Urinary bladder (tissue), 4 donors: ENCODE data around the gene SMCO3. TPM values are rescaled to one million over a fixed set of nuclear protein-coding genes. Genes with fewer than 3 reads are reported as not detected.
A peak's percentile ranks its signal among the peaks of the same experiment; 100 is the strongest.

ENCODE experiments used
- DNase-seq: peaks from one replicate; pipeline ENCODE4 v3.0.0-alpha.2; 2015; ENCODE audit errors: extremely low spot score
- H3K27ac ChIP-seq: one replicate; pipeline ENCODE4 v1.5.1; 2013; ENCODE audit warnings: low read depth, mild to moderate bottlenecking, moderate library complexity
- H3K36me3 ChIP-seq: one replicate; pipeline ENCODE4 v1.6.1; 2013; ENCODE audit warnings: mild to moderate bottlenecking, moderate library complexity; ENCODE audit not compliant: insufficient read depth
- H3K4me1 ChIP-seq: one replicate; pipeline ENCODE4 v1.6.1; 2013; ENCODE audit warnings: mild to moderate bottlenecking, moderate library complexity; ENCODE audit not compliant: insufficient read depth
- H3K4me3 ChIP-seq: one replicate; pipeline ENCODE4 v1.5.1; 2013; ENCODE audit warnings: low read depth, low read length
- WGBS: extraction: QIAGEN DNeasy Blood & Tissue Kit; methylation state at CpG from one replicate; pipeline ENCODE4 v1.1.7; 2013; 5-methylcytosine and 5-hydroxymethylcytosine counted together
- polyA plus RNA-seq: library from polyadenylated mRNA; stranded (reverse); fragments of 200-250 nt; gene quantifications from one replicate; pipeline ENCODE4 v1.2.3, GENCODE V29; 2013
- total RNA-seq: library from RNA; depleted of rRNA; stranded (reverse); fragments of >200 nt; gene quantifications from one replicate; pipeline ENCODE4 v1.2.3, GENCODE V29; 2014
- donor health status: healthy with polysubstance abuse.
- donor health status: healthy.

Gene SMCO3
- total RNA-seq: 5.0 TPM
- 0.20 TPM for polyA plus RNA-seq

- H3K4me3 ChIP-seq: no peak within 1 kb of the TSS
- 56% methylated on average over 3 of the region's 3 CpGs for WGBS
- H3K36me3 ChIP-seq: no peaks in the 10 kb centered on the region
- DNase-seq: no peak
- H3K27ac ChIP-seq: no peak within 1 kb of the TSS
- no peaks in the 10 kb centered on the region for H3K4me1 ChIP-seq
Observed at GRCh38 chr12:14814014-14814413, at the start of gene SMCO3. TSS of gene SMCO3 (minus strand) at chr12:14814182. CDS start at chr12:14806680, 7,502 bp downstream.

DNA sequence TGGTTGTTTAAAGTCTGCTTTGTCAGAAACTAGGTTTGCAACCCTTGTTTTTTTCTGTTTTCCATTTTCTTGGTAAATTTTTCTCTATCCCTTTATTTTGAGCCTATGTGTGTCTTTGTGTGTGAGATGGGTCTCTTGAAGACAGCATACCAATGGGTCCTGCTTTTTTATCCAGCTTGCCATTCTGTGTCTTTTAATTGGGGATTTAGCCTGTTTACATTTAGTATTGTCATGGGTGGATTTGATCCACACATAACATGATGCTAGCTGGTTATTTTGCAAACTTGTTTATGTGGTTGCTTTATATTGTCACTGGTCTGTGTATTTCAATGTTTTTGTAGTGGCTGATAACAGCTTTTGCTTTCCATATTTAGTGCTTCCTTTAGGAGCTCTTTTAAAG lies 46.5 kb upstream of the SMCO3 start:
- Histone ChIP-seq H3K27ac (no peak overlapping the region), H3K36me3 (no peaks in the 10 kb centered on the region), H3K4me1 (no peaks in the 10 kb centered on the region), H3K4me3 (no peak overlapping the region)
- DNase-seq: no peak

- Histone ChIP-seq H3K4me1 (peaks cover 1% of the 10 kb centered on the region), H3K4me3 (no peak overlapping the region), H3K27ac (no peak overlapping the region), H3K36me3 (no peaks in the 10 kb centered on the region)
- 96% methylated on average over 1 of the region's 1 CpG for WGBS
- DNase-seq: no peak
Observed at GRCh38 chr12:14858513-14858912, 44.5 kb upstream of the SMCO3 start.

DNA sequence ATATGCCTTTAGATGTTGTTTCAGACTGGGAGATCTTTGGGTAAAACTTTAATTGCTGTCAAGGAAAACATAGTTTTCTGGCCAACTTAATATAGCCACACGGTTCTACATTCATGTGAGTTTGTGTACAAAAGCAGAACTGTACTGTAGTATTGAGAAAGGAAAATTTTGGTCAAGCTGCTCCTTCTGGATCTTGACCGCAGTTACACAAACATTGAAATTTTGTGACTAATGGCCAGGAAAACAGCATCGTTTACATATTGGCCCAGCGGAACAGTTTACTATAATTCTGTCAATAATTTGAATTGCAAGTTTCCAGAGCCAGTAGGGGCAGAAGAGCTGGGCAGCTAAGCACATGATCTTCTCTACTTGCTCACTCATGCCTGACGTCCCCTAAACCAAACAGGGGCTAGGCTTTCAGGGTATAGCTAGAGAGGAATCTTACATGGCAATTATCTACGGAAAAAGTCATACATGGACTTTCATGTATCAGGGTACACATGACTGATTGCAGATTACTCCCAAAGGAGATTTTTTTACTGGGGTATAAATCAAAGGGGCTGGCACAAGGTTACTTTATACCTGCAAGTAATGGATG lies 40.7 kb upstream of the SMCO3 start:
- H3K4me3 ChIP-seq: no peak overlapping the region
- DNase-seq: no peak
- 38% methylated on average over 6 of the region's 6 CpGs for whole genome bisulfite sequencing
- H3K27ac ChIP-seq: no peak overlapping the region
- H3K36me3 ChIP-seq: no peaks in the 10 kb centered on the region
- H3K4me1 ChIP-seq: peaks cover 1% of the 10 kb centered on the region

- Histone ChIP-seq H3K4me1 (peaks cover 1% of the 10 kb centered on the region), H3K27ac (no peak overlapping the region), H3K4me3 (no peak overlapping the region), H3K36me3 (no peaks in the 10 kb centered on the region)
- DNase-seq: no peak
- WGBS: 43% methylated on average over 3 of the region's 3 CpGs
Observed at GRCh38 chr12:14853961-14854360, 40.0 kb upstream of the SMCO3 start.

DNA sequence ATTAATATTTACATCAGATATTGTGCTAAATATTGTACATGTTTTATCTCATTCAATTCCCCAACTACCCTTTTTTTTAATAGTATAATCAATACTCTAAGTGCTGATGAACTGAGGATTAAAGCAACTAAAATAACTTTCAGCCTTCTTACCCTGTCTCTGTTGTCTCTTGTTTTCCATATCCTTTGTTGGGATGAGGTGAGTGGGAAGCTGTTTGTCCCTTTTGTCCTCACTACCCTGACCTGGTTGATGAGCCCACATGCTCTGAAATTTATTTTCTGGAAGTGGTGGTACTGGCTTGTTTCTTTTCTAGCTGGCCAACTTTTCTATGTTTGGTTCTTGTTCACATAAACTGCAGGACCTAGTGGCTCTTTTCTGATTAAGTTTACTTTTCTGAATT lies 38.9 kb upstream of the SMCO3 start:
- no peak overlapping the region for H3K4me3 ChIP-seq

GRCh38 chr12:14850929-14851663 lies 37.1 kb upstream of the SMCO3 start:
- DNase-seq: no peak
- 96% methylated on average over 1 of the region's 1 CpG for WGBS
- Histone ChIP-seq H3K27ac (no peak overlapping the region), H3K36me3 (no peaks in the 10 kb centered on the region), H3K4me3 (no peak overlapping the region), H3K4me1 (peaks cover 1% of the 10 kb centered on the region)

More for the DNA sequence above, 38.9 kb upstream of the SMCO3 start:
- H3K36me3 ChIP-seq: no peaks in the 10 kb centered on the region
- H3K27ac ChIP-seq: no peak overlapping the region
- no peak for DNase-seq
- H3K4me1 ChIP-seq: peaks cover 1% of the 10 kb centered on the region

- H3K4me3 ChIP-seq: no peak overlapping the region
- WGBS: 31% methylated on average over 2 of the region's 2 CpGs
- no peaks in the 10 kb centered on the region for H3K36me3 ChIP-seq
- no peak overlapping the region for H3K27ac ChIP-seq
- DNase-seq: peak; percentile 74
- peaks cover 1% of the 10 kb centered on the region for H3K4me1 ChIP-seq
Observed at GRCh38 chr12:14849661-14850060, 35.7 kb upstream of the SMCO3 start.

DNA sequence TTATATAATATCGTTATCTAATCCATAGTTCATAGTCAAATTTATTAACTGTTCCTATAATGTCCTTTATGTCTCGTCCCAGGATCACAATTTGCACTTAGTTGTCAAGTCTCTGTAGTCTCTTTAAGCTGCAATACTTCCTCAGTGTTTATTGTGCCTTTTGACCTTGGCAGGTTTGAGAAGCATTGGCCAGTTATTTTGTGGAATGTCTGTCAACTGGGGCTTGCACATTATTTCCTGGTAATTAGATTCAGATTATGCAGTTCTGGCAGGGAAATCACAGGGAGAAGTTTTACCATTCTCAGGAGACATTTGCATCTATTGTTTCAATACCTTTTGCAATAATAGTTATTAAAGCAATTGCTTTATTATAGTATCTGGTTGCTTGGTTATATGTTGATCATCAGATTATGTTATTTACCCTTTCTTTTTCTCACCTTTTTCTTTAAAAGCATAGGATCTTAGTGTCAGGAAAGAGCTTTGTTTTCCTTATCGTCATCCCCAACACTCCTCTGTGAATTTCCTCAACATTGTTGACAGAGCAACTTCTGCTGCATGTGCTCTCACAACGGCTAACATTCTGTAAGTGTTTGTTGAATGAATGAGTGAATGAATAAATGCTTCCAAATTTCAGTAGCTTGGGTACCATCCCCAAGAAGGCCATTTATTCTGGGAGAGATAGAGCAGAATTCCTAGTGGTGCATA lies 33.0 kb upstream of the SMCO3 start:
- H3K27ac ChIP-seq: no peak overlapping the region
- no peak overlapping the region for H3K4me3 ChIP-seq
- no peaks in the 10 kb centered on the region for H3K36me3 ChIP-seq
- no peak for DNase-seq
- no peaks in the 10 kb centered on the region for H3K4me1 ChIP-seq
- WGBS: 75% methylated on average over 4 of the region's 4 CpGs

GRCh38 chr12:14846042-14846587 lies 32.1 kb upstream of the SMCO3 start:
- no peaks in the 10 kb centered on the region for H3K4me1 ChIP-seq
- no peak overlapping the region for H3K27ac ChIP-seq
- H3K36me3 ChIP-seq: no peaks in the 10 kb centered on the region
- no peak overlapping the region for H3K4me3 ChIP-seq
- DNase-seq: no peak
- WGBS: 38% methylated on average over 3 of the region's 3 CpGs

DNA sequence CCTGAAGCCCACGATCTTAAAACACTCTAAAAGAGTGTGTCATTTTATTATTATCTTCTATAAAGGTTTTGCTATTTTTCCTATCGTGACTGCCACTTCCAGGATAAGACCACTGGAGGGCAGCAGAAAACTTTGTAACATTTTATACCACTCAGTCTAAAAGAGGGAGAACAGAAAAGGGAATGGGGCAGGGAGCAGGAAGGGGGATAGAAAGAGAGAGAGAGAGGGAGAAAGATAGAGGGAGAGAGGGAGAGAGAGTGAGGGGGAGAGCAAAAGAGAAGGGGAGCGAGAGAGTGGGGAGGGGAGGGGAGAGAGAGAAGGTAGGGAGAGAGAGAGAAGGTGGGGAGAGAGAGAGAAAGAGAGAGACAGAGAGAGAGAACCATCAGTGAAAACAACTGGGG lies 31.4 kb upstream of the SMCO3 start:
- no peak for DNase-seq
- 8% methylated on average over 3 of the region's 3 CpGs for WGBS
- H3K27ac ChIP-seq: no peak overlapping the region
- H3K36me3 ChIP-seq: no peaks in the 10 kb centered on the region
- H3K4me1 ChIP-seq: no peaks in the 10 kb centered on the region
- H3K4me3 ChIP-seq: no peak overlapping the region

DNA sequence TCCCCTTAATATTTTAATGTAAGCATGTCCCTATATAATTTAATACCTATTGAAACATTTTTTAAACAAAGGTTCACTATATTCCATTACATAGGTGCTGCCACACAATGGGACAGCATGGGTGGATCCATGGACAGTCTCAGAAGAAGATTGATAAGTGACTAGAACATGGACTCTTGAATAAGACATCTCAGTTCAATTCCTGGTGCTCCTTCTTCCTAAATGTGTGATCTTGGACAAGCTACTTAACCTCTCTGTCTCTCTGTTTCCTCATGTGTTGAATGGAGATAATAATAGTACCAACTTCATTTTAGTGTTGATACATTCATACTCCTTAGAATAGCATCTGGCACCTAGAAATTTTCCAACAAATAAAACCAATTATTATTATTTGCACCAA lies 30.4 kb upstream of the SMCO3 start:
- no peak overlapping the region for H3K4me3 ChIP-seq
- DNase-seq: no peak
- no peak overlapping the region for H3K27ac ChIP-seq
- H3K36me3 ChIP-seq: no peaks in the 10 kb centered on the region
- H3K4me1 ChIP-seq: no peaks in the 10 kb centered on the region

DNA sequence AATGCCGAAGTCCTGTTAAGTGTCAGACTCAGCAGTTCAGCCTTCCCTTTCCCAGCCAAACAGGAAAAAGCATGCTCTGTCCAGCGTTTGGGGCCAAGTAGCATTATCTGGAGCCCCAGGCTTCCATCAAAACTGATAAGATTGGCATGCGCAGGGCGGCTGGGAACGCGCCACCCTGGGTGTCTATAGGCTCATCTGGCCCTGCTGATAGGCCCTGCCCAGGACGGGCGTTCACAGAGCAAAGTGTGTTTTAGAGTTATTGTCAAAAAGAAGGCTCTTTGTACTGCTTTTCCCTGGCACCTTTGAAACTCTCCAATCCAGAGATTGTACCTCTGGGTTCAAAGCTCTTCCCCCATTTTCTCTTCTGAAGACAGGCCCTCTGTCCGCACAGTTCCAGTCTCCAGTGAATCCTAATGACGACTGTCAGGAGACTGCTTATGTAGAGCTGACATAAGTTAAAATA lies 29.5 kb upstream of the SMCO3 start, which contains the start of gene ART4:
ART4 (minus strand) TSS at position 102 of the 463 bp plus-strand sequence. CDS start 413 bp downstream, outside the sequence.
- Histone ChIP-seq H3K36me3 (no peaks in the 10 kb centered on the region), H3K27ac (no peak within 1 kb of the TSS), H3K4me1 (no peaks in the 10 kb centered on the region), H3K4me3 (no peak within 1 kb of the TSS)
- WGBS: 63% methylated on average over 10 of the region's 10 CpGs
- DNase-seq: no peak

DNA sequence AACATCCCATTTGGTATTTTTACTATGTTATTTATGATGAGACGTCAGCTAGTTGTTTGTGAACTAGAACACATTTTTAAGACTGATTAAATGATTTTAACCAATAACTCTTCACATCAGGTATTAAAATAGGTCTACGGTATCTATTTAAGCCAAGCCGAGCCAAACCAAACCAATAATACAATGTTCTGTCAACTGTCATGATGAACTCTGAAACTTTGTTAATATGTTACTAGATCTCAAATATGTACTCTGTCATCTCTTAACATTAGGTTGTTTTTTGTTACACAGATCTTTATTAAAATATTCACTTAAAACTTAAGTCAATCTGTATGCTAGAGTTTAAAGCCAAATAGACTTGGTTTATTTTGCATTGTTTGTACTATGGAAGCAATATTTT lies 28.3 kb upstream of the SMCO3 start:
- H3K36me3 ChIP-seq: no peaks in the 10 kb centered on the region
- no peak overlapping the region for H3K27ac ChIP-seq
- no peaks in the 10 kb centered on the region for H3K4me1 ChIP-seq
- WGBS: 77% methylated on average over 3 of the region's 3 CpGs
- no peak for DNase-seq
- no peak overlapping the region for H3K4me3 ChIP-seq
